Transverse colon (tissue), 4 donors: ENCODE results near the gene IRX4. TPM values are rescaled to one million over a fixed set of nuclear protein-coding genes. Genes with fewer than 3 reads are reported as not detected.

Experiments
- DNase-seq: peaks from one replicate; pipeline ENCODE4 v3.0.0-alpha.2; 2019
- H3K27ac ChIP-seq, 4 donors: fragments of 200-600 bp; sonication (generic); 2 replicates each; pipeline ENCODE4 v1.5.1; 2016 to 2018; ENCODE audit warnings: inconsistent platforms in 4 of 4
- H3K27me3 ChIP-seq: fragments of 200-600 bp; sonication (generic); 2 replicates; pipeline ENCODE4 v1.5.1; 2017; ENCODE audit warnings: inconsistent platforms
- H3K36me3 ChIP-seq, 4 donors: fragments of 200-600 bp; sonication (generic); 2 replicates each; pipeline ENCODE4 v1.5.1; 2017 to 2019; ENCODE audit warnings: inconsistent platforms in 4 of 4
- H3K4me1 ChIP-seq, 4 donors: fragments of 200-600 bp; sonication (generic); 2 replicates each; pipeline ENCODE4 v1.5.1; 2017 to 2020; ENCODE audit warnings: inconsistent platforms in 4 of 4
- H3K4me3 ChIP-seq, 4 donors: fragments of 200-600 bp; sonication (generic); 1 replicate in 1 of 4; 2 replicates in 3 of 4; pipeline versions ENCODE4 v1.5.1 to v1.6.1; 2017 to 2019; ENCODE audit warnings: inconsistent platforms in 4 of 4
- H3K9me3 ChIP-seq, 2 donors: fragments of 200-600 bp; sonication (generic); 2 replicates each; pipeline ENCODE4 v1.5.1; 2017 to 2019; ENCODE audit warnings: inconsistent platforms in 2 of 2
- EP300 ChIP-seq: sonication (generic); formaldehyde crosslinking; IDR thresholded peaks from one replicate; pipeline ENCODE4 v1.6.1; 2017; ENCODE audit warnings: antibody characterized with exemption, low read depth
- POLR2A ChIP-seq: fragments of 450-650 bp; IDR thresholded peaks from one replicate; pipeline ENCODE4 v1.6.1; 2016; ENCODE audit warnings: antibody characterized with exemption, mild to moderate bottlenecking, moderate library complexity
- POLR2AphosphoS5 ChIP-seq, 3 donors: sonication (generic); formaldehyde crosslinking; IDR thresholded peaks; one replicate each; pipeline ENCODE4 v1.6.1; 2016; ENCODE audit warnings: antibody characterized with exemption in 3 of 3
- WGBS, 2 donors: methylation state at CpG; one replicate each; pipeline ENCODE4 v1.1.5; 2018; ENCODE audit warnings: low coverage in 1 of 2; 5-methylcytosine and 5-hydroxymethylcytosine counted together
- in situ Hi-C, 4 donors: fragments of 200-750 bp; cut with MboI; loops; one replicate each; pipeline versions ENCODE4 v1.15.0 to v1.15.1; 2017; ENCODE audit warnings: low sequenced_read_pairs in 3 of 4, low pct_ligation_motif_present in 1 of 4, low pct_unique_long_range_greater_than_20kb in 1 of 4
- intact Hi-C: fragments of 100-400 bp; cut with DNase I; formaldehyde crosslinking; loops from one replicate; pipeline ENCODE4 v1.15.1; 2023; ENCODE audit warnings: low total_unique reads
- total RNA-seq, 4 donors: library from RNA; depleted of rRNA; stranded (reverse); fragments of >200 nt; gene quantifications; one replicate each; pipeline ENCODE4 v1.1.0, GENCODE V29; 2016
- TF ChIP-seq, protein P1 (sequence below), 5 experiments: fragments of 200-600 bp in 3 of 5; fragments of 450-650 bp in 2 of 5; sonication (generic) in 3 of 5; IDR thresholded peaks; 1 replicate in 2 of 5; 2 replicates in 3 of 5; pipeline ENCODE4 v1.5.1; 2016 to 2017; ENCODE audit warnings: antibody characterized with exemption in 5 of 5, inconsistent platforms in 3 of 5, mild to moderate bottlenecking in 2 of 5, moderate library complexity in 1 of 5

The IRX4 gene
- total RNA-seq, 4 donors from 2014 or later, result not detected

- TF ChIP-seq, protein P1, sequence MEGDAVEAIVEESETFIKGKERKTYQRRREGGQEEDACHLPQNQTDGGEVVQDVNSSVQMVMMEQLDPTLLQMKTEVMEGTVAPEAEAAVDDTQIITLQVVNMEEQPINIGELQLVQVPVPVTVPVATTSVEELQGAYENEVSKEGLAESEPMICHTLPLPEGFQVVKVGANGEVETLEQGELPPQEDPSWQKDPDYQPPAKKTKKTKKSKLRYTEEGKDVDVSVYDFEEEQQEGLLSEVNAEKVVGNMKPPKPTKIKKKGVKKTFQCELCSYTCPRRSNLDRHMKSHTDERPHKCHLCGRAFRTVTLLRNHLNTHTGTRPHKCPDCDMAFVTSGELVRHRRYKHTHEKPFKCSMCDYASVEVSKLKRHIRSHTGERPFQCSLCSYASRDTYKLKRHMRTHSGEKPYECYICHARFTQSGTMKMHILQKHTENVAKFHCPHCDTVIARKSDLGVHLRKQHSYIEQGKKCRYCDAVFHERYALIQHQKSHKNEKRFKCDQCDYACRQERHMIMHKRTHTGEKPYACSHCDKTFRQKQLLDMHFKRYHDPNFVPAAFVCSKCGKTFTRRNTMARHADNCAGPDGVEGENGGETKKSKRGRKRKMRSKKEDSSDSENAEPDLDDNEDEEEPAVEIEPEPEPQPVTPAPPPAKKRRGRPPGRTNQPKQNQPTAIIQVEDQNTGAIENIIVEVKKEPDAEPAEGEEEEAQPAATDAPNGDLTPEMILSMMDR (IDR thresholded peaks at IDR 0.05), result no peak
- TF ChIP-seq POLR2AphosphoS5 (IDR thresholded peaks at IDR 0.05) (no peak), EP300 (no peak), POLR2A (no peak)
- H3K27ac ChIP-seq, result no peak overlapping the region
- H3K4me3 ChIP-seq, result no peak overlapping the region
- H3K9me3 ChIP-seq, result no peaks in the 10 kb centered on the region
- H3K4me1 ChIP-seq, result no peaks in the 10 kb centered on the region
- no peak for DNase-seq
- intact Hi-C loops, result no loop called here
- 71% methylated on average over 28 of the region's 29 CpGs; no CpG with 5 or more reads in 1 of the 2 donors for WGBS, 2 donors
- H3K36me3 ChIP-seq, result no peaks in the 10 kb centered on the region
- in situ Hi-C loops, result no loop called here
- peaks cover 63% of the 10 kb centered on the region for H3K27me3 ChIP-seq
Measured at GRCh38 chr5:1850324-1851154, 32.2 kb downstream of the IRX4 start.

- no peaks in the 10 kb centered on the region for H3K4me1 ChIP-seq
- no peak for DNase-seq
- H3K27ac ChIP-seq, result no peak overlapping the region
- no peak overlapping the region for H3K4me3 ChIP-seq
- no peak for TF ChIP-seq EP300
- no peak for TF ChIP-seq POLR2AphosphoS5 (IDR thresholded peaks at IDR 0.05)
- TF ChIP-seq POLR2A, result no peak
- TF ChIP-seq, protein P1 (IDR thresholded peaks at IDR 0.05), result no peak
- in situ Hi-C loops, result no loop called here
- peaks cover 51% of the 10 kb centered on the region for H3K27me3 ChIP-seq
- H3K36me3 ChIP-seq, result no peaks in the 10 kb centered on the region
- intact Hi-C loops, result no loop called here
- WGBS, 2 donors, result 76% methylated on average over 9 of the region's 9 CpGs; no CpG with 5 or more reads in 1 of the 2 donors
- no peaks in the 10 kb centered on the region for H3K9me3 ChIP-seq
Measured at GRCh38 chr5:1847611-1848010, 35.1 kb downstream of the IRX4 start.

- peaks cover 50% of the 10 kb centered on the region for H3K27me3 ChIP-seq
- in situ Hi-C loops, result no loop called here
Measured at GRCh38 chr5:1847056-1847455, 35.7 kb downstream of the IRX4 start.

GRCh38 chr5:1846583-1846982 is 36.1 kb downstream of the IRX4 start:
- H3K9me3 ChIP-seq, result no peaks in the 10 kb centered on the region
- no peak for TF ChIP-seq POLR2AphosphoS5 (IDR thresholded peaks at IDR 0.05)
- TF ChIP-seq POLR2A, result no peak
- TF ChIP-seq EP300, result no peak
- TF ChIP-seq, protein P1 (IDR thresholded peaks at IDR 0.05), result no peak
- H3K27me3 ChIP-seq, result peaks cover 48% of the 10 kb centered on the region
- intact Hi-C loops, result no loop called here
- H3K36me3 ChIP-seq, result no peaks in the 10 kb centered on the region
- H3K4me1 ChIP-seq, result no peaks in the 10 kb centered on the region
- no peak for DNase-seq
- 91% methylated on average over 12 of the region's 13 CpGs; no CpG with 5 or more reads in 1 of the 2 donors for WGBS, 2 donors
- in situ Hi-C loops, result no loop called here
- H3K27ac ChIP-seq, result no peak overlapping the region
- no peak overlapping the region for H3K4me3 ChIP-seq

More at GRCh38 chr5:1847056-1847455, 35.7 kb downstream of the IRX4 start:
- no peak overlapping the region for H3K27ac ChIP-seq
- no peak for DNase-seq
- 70% methylated on average over 2 to 10 of the region's 10 CpGs for WGBS, 2 donors
- no peaks in the 10 kb centered on the region for H3K36me3 ChIP-seq
- intact Hi-C loops, result no loop called here
- TF ChIP-seq EP300 (no peak), POLR2A (no peak)
- H3K9me3 ChIP-seq, result no peaks in the 10 kb centered on the region
- H3K4me1 ChIP-seq, result no peaks in the 10 kb centered on the region
- no peak overlapping the region for H3K4me3 ChIP-seq
